ENCODE results near the gene C10orf120. TPM values are rescaled to one million over a fixed set of nuclear protein-coding genes. Genes with fewer than 3 reads are reported as not detected.

C10orf120 gene
- total RNA-seq = not detected

- DNase-seq (ENCODE audit: low spot score) = no peak
Observed at GRCh38 chr10:122699796-122700455, at the start of gene C10orf120. TSS of gene C10orf120 (minus strand) at chr10:122699846. CDS start at chr10:122699790, 56 bp downstream.

GRCh38 chr10:122748496-122748895, 48.9 kb upstream of the C10orf120 start:
- DNase-seq (ENCODE audit: low spot score) = no peak

GRCh38 chr10:122746408-122746807, 46.8 kb upstream of the C10orf120 start:
- no peak for DNase-seq (ENCODE audit: low spot score)

- no peak for DNase-seq (ENCODE audit: low spot score)
Observed at GRCh38 chr10:122744257-122744656, 44.6 kb upstream of the C10orf120 start.

GRCh38 chr10:122740640-122741039, 41.0 kb upstream of the C10orf120 start:
- no peak for DNase-seq (ENCODE audit: low spot score)

GRCh38 chr10:122738031-122738430, 38.4 kb upstream of the C10orf120 start:
- no peak for DNase-seq (ENCODE audit: low spot score)

GRCh38 chr10:122733931-122734665, 34.5 kb upstream of the C10orf120 start:
- DNase-seq (ENCODE audit: low spot score) = no peak

GRCh38 chr10:122733443-122733842, 33.8 kb upstream of the C10orf120 start:
- DNase-seq (ENCODE audit: low spot score) = no peak

- no peak for DNase-seq (ENCODE audit: low spot score)
Observed at GRCh38 chr10:122730238-122730637, 30.6 kb upstream of the C10orf120 start.

GRCh38 chr10:122729126-122729525, 29.5 kb upstream of the C10orf120 start:
- no peak for DNase-seq (ENCODE audit: low spot score)

- DNase-seq (ENCODE audit: low spot score) = no peak
Observed at GRCh38 chr10:122727426-122727825, 27.8 kb upstream of the C10orf120 start.

- DNase-seq (ENCODE audit: low spot score) = no peak
Observed at GRCh38 chr10:122725768-122726167, 26.1 kb upstream of the C10orf120 start.

- no peak for DNase-seq (ENCODE audit: low spot score)
Observed at GRCh38 chr10:122725006-122725405, 25.4 kb upstream of the C10orf120 start.

GRCh38 chr10:122721111-122721510, 21.5 kb upstream of the C10orf120 start:
- no peak for DNase-seq (ENCODE audit: low spot score)

- DNase-seq (ENCODE audit: low spot score) = no peak
Observed at GRCh38 chr10:122716025-122716424, 16.4 kb upstream of the C10orf120 start.

- DNase-seq (ENCODE audit: low spot score) = no peak
Observed at GRCh38 chr10:122715576-122715975, 15.9 kb upstream of the C10orf120 start.

GRCh38 chr10:122713091-122713885, 13.6 kb upstream of the C10orf120 start:
- no peak for DNase-seq (ENCODE audit: low spot score)

GRCh38 chr10:122710576-122710975, 10.9 kb upstream of the C10orf120 start:
- no peak for DNase-seq (ENCODE audit: low spot score)

- no peak for DNase-seq (ENCODE audit: low spot score)
Observed at GRCh38 chr10:122709971-122710370, 10.3 kb upstream of the C10orf120 start.

GRCh38 chr10:122707535-122707934, 7.9 kb upstream of the C10orf120 start:
- no peak for DNase-seq (ENCODE audit: low spot score)

- DNase-seq (ENCODE audit: low spot score) = no peak
Observed at GRCh38 chr10:122706947-122707346, 7.3 kb upstream of the C10orf120 start.

GRCh38 chr10:122706467-122706866, 6.8 kb upstream of the C10orf120 start:
- DNase-seq (ENCODE audit: low spot score) = no peak
